RCC 7860 (cell line): ENCODE results near the gene PTPRA.

Source experiments
- DNase-seq: peaks from one replicate; pipeline ENCODE4 v3.0.0-alpha.2; 2015; ENCODE audit warnings: low spot score
- FAIRE-seq: peaks from 2 replicates; lab custom pipeline; 2012; peaks lifted over from hg19 to GRCh38; lab: Jason Lieb, UNC

PTPRA gene

GRCh38 chr20:3085571-3086072, 212.3 kb downstream of the PTPRA start:
- FAIRE-seq, result no peak

GRCh38 chr20:3088031-3088430, 214.8 kb downstream of the PTPRA start:
- DNase-seq (no peak), FAIRE-seq (no peak)

More at GRCh38 chr20:3085571-3086072, 212.3 kb downstream of the PTPRA start:
- no peak for DNase-seq
